HEK293T (cell line): Measurements from ENCODE around the gene CXCL16.

Source experiments
- CTCF ChIA-PET: fragments of 350-600 bp; formaldehyde crosslinking; extraction: SDS; loops from one replicate; lab custom pipeline; 2021; ENCODE audit warnings: antibody characterized with exemption, inconsistent platforms; lab: Yijun Ruan, JAX
- POLR2A ChIA-PET: fragments of 350-600 bp; formaldehyde crosslinking; extraction: SDS; loops from one replicate; lab custom pipeline; 2020; ENCODE audit warnings: antibody characterized with exemption, inconsistent platforms; lab: Yijun Ruan, JAX
- DNase-seq: peaks from one replicate; pipeline ENCODE4 v3.0.0; 2012; ENCODE audit warnings: mixed read lengths; ENCODE audit errors: extremely low spot score
- ARNT ChIP-seq: fragments of 450-650 bp; IDR thresholded peaks from 2 replicates; pipeline ENCODE4 v1.6.1; 2017; ENCODE audit warnings: mild to moderate bottlenecking
- BHLHE40 ChIP-seq: fragments of 450-650 bp; IDR thresholded peaks from 2 replicates; pipeline ENCODE4 v1.6.1; 2016; ENCODE audit warnings: mild to moderate bottlenecking, moderate library complexity, borderline replicate concordance
- CTBP1 ChIP-seq: fragments of 450-650 bp; IDR thresholded peaks from 2 replicates; pipeline ENCODE4 v1.6.1; 2016; ENCODE audit warnings: borderline replicate concordance
- ELF4 ChIP-seq: fragments of 450-650 bp; IDR thresholded peaks from 2 replicates; pipeline ENCODE4 v1.6.1; 2017; ENCODE audit warnings: antibody characterized with exemption
- FOXA1 ChIP-seq: fragments of 450-650 bp; IDR thresholded peaks from 2 replicates; pipeline ENCODE4 v1.6.1; 2016; ENCODE audit warnings: mild to moderate bottlenecking
- FOXK2 ChIP-seq: fragments of 450-650 bp; IDR thresholded peaks from 2 replicates; pipeline ENCODE4 v1.6.1; 2016; ENCODE audit warnings: mild to moderate bottlenecking
- FOXM1 ChIP-seq: fragments of 450-650 bp; IDR thresholded peaks from 2 replicates; pipeline ENCODE4 v1.6.1; 2017; ENCODE audit warnings: mild to moderate bottlenecking, borderline replicate concordance
- HDGF ChIP-seq: fragments of 450-650 bp; IDR thresholded peaks from 2 replicates; pipeline ENCODE4 v1.6.1; 2017; ENCODE audit warnings: antibody characterized with exemption, borderline replicate concordance
- L3MBTL2 ChIP-seq: fragments of 450-650 bp; conservative IDR thresholded peaks from 2 replicates; pipeline ENCODE4 v1.6.1; 2016; ENCODE audit warnings: mild to moderate bottlenecking
- LEF1 ChIP-seq: fragments of 450-650 bp; IDR thresholded peaks from 2 replicates; pipeline ENCODE4 v1.6.1; 2017; ENCODE audit warnings: mild to moderate bottlenecking, borderline replicate concordance
- NFRKB ChIP-seq: fragments of 450-650 bp; IDR thresholded peaks from 2 replicates; pipeline ENCODE4 v1.6.1; 2016; ENCODE audit warnings: mild to moderate bottlenecking, moderate library complexity
- PKNOX1 ChIP-seq: fragments of 450-650 bp; IDR thresholded peaks from 2 replicates; pipeline ENCODE4 v1.6.1; 2016
- SP1 ChIP-seq: fragments of 450-650 bp; IDR thresholded peaks from 2 replicates; pipeline ENCODE4 v1.6.1; 2017
- SUZ12 ChIP-seq: fragments of 450-650 bp; IDR thresholded peaks from 2 replicates; pipeline ENCODE4 v1.6.1; 2016; ENCODE audit warnings: mild to moderate bottlenecking
- TARDBP ChIP-seq: fragments of 450-650 bp; IDR thresholded peaks from 2 replicates; pipeline ENCODE4 v1.6.1; 2016
- ZNF384 ChIP-seq: fragments of 450-650 bp; IDR thresholded peaks from 2 replicates; pipeline ENCODE4 v1.6.1; 2016

The CXCL16 gene

DNA sequence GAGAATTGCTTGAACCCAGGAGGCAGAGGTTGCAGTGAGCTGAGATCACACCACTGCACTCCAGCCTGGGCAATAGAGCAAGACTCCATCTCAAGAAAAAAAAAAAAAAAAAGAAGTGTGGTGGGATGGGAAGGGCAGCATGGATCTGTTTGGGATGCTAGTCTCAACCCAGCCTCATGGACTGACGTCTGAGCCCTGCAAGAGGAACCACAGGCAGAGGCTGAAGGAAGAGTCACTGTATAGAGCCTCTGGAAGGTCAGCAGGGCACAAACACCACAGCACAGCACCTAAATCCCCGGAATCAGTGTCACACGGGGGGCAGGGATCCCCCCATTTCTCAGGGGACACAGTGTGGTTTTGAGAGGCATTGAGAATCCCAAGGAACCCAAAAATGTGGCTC lies 10.9 kb upstream of the CXCL16 start:
- DNase-seq = no peak
- CTCF ChIA-PET = no interaction called here
- POLR2A ChIA-PET = no interaction called here
- TF ChIP-seq TARDBP = no peak
- TF ChIP-seq HDGF = no peak
- TF ChIP-seq SP1 = no peak
- no peak for TF ChIP-seq NFRKB
- TF ChIP-seq LEF1 = no peak
- no peak for TF ChIP-seq L3MBTL2
- no peak for TF ChIP-seq SUZ12
- no peak for TF ChIP-seq ZNF384
- no peak for TF ChIP-seq ARNT
- no peak for TF ChIP-seq ELF4
- TF ChIP-seq FOXM1 = no peak
- TF ChIP-seq FOXK2 = no peak
- no peak for TF ChIP-seq BHLHE40
- TF ChIP-seq PKNOX1 = no peak

DNA sequence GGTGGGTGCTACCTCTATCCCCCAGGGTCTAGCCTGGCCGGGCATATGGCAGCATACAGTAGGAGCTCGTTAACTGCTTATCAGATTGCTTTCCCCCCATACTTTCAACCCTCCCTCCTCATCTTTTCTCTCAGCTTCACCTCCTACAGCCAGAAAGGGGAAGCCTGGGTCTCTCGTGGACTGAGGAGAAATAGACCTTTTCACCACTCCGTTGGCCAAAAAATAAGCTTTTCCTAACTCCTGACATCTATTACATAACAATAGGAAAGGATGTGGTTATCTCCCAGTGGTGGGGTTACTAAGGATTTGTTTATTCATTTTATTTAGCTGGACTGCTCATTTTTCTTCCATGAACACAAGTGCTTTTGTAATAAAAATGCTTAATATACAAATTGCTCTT lies 9.0 kb upstream of the CXCL16 start:
- CTCF ChIA-PET = interaction anchor here (0.7 kb wide), 1 partner anchor 77 kb away, joined by 3 read pairs; no protein-coding TSS in a partner anchor
- no peak for TF ChIP-seq BHLHE40
- TF ChIP-seq HDGF = no peak
- DNase-seq = no peak
- POLR2A ChIA-PET = interaction anchor here (0.7 kb wide), 2 partner anchors 18 to 47 kb away, joined by 3 read pairs; partner anchors contain the start of gene PSMB6

- no peak for DNase-seq
- CTCF ChIA-PET = no interaction called here
- POLR2A ChIA-PET = no interaction called here
- no peak for TF ChIP-seq FOXK2
These were observed 8.1 kb upstream of the CXCL16 start for GRCh38 chr17:4747847-4748246.

DNA sequence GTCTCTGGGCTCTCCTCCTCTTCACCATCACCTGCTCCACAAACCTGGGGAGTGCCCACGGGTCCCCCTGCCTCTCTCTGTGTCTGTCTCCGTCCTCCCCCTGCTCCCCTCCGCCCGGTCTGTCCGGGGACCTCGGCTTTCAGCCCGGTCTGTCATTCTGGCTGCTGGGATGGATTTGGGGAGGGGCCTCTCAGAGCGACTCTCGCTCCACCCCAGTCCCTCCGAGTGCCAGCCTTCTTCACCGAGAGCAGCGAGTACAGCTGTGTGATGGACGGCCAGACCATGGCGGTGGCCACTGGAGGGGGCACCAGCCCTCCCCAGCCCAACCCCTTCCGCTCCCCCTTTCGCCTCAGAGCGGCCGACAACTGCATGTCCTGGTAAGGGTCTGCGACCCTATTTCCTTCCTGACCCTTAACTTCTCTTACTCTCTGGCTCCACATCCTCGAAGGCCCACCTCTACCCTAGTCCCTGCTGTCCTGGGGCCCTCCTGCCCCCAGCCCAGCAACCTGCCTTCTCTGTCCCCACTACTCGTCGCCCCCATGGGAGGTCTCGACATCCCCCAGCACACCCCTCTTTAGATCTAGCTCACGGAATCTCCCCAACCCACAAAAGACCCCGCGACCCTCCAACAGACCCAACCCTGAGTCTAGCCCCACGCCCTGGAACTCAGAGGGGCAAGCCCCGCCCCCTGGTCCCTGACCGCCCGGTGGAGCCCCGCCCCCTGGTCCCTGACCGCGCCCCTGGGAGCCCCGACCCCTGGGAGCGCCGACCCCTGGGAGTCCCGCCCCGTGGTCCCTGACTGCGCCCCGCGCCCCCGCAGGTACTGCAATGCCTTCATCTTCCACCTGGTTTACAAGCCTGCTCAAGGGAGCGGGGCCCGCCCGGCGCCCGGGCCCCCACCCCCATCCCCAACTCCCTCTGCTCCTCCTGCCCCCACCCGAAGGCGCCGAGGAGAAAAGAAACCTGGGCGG lies 5.6 kb upstream of the CXCL16 start:
- no peak for DNase-seq
- TF ChIP-seq PKNOX1 = no peak
- no peak for TF ChIP-seq ZNF384
- no peak for TF ChIP-seq LEF1
- TF ChIP-seq CTBP1 = no peak
- TF ChIP-seq SP1 = no peak
- TF ChIP-seq ARNT = no peak
- no peak for TF ChIP-seq FOXM1
- TF ChIP-seq ELF4 = no peak
- no peak for TF ChIP-seq SUZ12
- no peak for TF ChIP-seq BHLHE40
- TF ChIP-seq NFRKB = no peak
- TF ChIP-seq FOXK2 = no peak
- no peak for TF ChIP-seq L3MBTL2
- no peak for TF ChIP-seq FOXA1
- TF ChIP-seq TARDBP = no peak
- TF ChIP-seq HDGF = no peak
- CTCF ChIA-PET = no interaction called here
- POLR2A ChIA-PET = no interaction called here

GRCh38 chr17:4743898-4744297 lies 4.2 kb upstream of the CXCL16 start:
- CTCF ChIA-PET = no interaction called here
- no peak for DNase-seq
- POLR2A ChIA-PET = interaction anchor here (2.7 to 2.9 kb wide), 2 partner anchors 13 to 46 kb away, joined by 10 read pairs; partner anchors contain the start of gene MED11
- TF ChIP-seq SP1 (no peak), CTBP1 (no peak), FOXM1 (no peak), BHLHE40 (no peak), L3MBTL2 (no peak), FOXK2 (no peak), LEF1 (no peak), SUZ12 (no peak), ARNT (no peak), FOXA1 (no peak), NFRKB (no peak), TARDBP (no peak), ELF4 (no peak), ZNF384 (no peak), HDGF (no peak), PKNOX1 (no peak)

DNA sequence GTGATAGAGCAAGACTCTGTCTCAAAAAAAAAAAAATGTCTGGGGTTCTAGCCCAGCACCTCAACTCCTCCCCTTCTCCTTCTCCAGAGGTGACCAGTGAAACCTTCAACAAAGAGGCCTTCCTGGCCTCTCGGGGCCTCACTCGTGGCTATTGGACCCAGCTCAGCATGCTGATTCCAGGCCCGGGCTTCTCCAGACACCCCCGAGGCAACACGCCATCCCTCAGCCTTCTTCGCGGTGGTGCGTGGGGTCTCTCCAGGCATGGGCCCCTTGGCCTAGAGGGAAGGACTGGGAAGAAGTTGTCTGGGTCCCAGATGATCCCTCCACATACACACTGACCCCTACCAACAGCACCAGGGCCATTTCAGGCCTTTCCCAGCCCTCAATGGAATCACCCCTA lies 3.5 kb upstream of the CXCL16 start:
- DNase-seq = no peak
- TF ChIP-seq HDGF (no peak), L3MBTL2 (no peak), TARDBP (no peak), CTBP1 (no peak), BHLHE40 (no peak), ZNF384 (no peak), SP1 (no peak), ARNT (no peak), ELF4 (no peak), SUZ12 (no peak)
- POLR2A ChIA-PET = interaction anchor here (2.7 to 2.9 kb wide), 2 partner anchors 12 to 47 kb away, joined by 10 read pairs; partner anchors contain the start of gene MED11
- CTCF ChIA-PET = no interaction called here
